ENCODE results near the gene TM7SF3.
"Not testable (repeated sequence)": the region's sequence is repeated elsewhere in the genome, so short reads cannot be mapped to it uniquely, and the experiment has no call there.

Gene TM7SF3

DNA sequence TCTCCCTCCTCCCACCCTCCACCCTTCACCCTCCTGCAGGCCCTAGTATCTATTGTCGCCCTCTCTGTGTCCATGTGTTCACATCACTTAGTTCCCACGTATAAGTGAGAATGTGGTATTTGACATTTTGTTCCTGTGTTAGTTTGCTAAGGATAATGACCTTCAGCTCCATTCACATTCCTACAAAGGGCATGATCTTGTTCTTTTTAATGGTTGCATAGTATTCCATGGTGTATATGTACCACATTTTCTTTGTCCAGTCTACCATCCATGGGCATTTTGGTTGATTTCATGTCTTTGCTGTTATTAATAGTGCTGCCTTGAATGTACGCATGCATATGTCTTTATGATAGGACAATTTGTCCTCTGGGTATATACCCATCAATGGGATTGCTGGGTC, 38.6 kb upstream of the TM7SF3 start:
- no peak for DNase-seq (ENCODE audit: low read depth in 2 of 2)
- H3K4me3 ChIP-seq (replicated peaks in 1 of 2; ENCODE audit: low read depth in 2 of 2, low read length in 2 of 2) = no peak overlapping the region
- TF ChIP-seq, protein P1, sequence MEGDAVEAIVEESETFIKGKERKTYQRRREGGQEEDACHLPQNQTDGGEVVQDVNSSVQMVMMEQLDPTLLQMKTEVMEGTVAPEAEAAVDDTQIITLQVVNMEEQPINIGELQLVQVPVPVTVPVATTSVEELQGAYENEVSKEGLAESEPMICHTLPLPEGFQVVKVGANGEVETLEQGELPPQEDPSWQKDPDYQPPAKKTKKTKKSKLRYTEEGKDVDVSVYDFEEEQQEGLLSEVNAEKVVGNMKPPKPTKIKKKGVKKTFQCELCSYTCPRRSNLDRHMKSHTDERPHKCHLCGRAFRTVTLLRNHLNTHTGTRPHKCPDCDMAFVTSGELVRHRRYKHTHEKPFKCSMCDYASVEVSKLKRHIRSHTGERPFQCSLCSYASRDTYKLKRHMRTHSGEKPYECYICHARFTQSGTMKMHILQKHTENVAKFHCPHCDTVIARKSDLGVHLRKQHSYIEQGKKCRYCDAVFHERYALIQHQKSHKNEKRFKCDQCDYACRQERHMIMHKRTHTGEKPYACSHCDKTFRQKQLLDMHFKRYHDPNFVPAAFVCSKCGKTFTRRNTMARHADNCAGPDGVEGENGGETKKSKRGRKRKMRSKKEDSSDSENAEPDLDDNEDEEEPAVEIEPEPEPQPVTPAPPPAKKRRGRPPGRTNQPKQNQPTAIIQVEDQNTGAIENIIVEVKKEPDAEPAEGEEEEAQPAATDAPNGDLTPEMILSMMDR (IDR thresholded peaks at IDR 0.05; ENCODE audit: low read depth, low read length) = no peak

DNA sequence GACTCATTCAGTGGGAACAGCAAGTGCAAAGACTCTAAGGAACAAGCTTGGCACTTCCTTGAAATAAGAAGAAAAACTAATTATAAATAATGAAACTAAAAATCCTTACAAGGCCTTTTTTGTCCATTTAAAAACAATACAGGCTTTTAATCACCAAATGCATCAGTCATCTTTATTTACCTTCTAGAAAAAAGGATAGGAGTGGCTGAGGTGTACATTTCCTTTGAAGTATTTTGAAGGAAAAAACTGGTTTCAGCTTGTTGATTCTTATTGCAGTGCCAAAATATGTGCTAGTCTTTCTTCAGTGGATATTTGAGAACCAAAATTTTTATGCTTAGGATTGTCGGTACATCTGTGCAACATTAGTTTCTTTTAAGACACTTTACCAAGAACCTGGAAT, 38.0 kb upstream of the TM7SF3 start:
- no peak for DNase-seq (ENCODE audit: low read depth in 2 of 2)
- TF ChIP-seq, protein P1 (IDR thresholded peaks at IDR 0.05; ENCODE audit: low read depth, low read length) = no peak
- H3K4me3 ChIP-seq (replicated peaks in 1 of 2; ENCODE audit: low read depth in 2 of 2, low read length in 2 of 2) = no peak overlapping the region

DNA sequence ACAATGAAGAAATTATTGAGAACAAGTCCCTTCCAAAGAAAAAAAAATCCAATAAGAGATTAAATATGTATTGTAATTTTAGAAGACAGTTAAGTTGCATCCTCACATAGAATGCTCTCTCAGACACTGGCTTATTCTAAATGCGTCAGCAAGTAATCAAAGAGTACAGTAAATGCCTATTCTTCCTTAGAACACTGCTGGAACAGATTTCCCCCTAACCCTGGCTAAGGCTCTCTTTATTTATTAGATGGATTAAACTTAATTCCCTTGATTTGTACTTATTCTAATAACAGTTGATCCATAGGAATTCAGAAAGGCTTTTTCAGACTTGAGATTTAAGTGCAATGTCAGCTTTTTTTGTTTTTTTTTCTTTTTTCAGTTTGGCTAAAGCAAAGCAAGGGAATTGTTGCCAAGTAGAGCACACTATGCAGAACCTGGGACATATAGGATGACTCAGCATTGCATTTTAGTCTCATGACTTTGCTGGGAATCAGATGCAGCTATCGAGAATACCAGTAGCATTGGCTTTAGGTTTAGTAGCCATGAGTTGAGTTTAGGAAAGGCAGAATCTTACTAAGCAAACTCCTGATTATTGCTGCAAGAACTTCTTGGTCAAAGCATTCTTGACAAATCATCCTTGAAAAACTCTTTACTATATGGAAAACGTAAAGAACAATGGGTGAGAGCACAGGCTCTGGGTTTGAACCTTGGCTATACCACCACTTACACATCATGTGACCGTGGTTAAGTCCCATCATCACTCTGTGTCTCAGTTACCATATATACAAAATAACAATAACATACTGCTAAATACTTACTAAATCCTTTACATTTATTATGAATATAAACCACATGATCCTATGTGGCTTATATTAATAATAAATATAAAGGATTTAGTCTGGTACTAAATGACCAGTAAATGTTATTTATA, 34.9 kb upstream of the TM7SF3 start:
- no peak overlapping the region for H3K4me3 ChIP-seq (replicated peaks in 1 of 2; ENCODE audit: low read depth in 2 of 2, low read length in 2 of 2)
- TF ChIP-seq, protein P1 (IDR thresholded peaks at IDR 0.05; ENCODE audit: low read depth, low read length) = no peak
- peak; percentile 85 to 86 for DNase-seq (ENCODE audit: low read depth in 2 of 2)

DNA sequence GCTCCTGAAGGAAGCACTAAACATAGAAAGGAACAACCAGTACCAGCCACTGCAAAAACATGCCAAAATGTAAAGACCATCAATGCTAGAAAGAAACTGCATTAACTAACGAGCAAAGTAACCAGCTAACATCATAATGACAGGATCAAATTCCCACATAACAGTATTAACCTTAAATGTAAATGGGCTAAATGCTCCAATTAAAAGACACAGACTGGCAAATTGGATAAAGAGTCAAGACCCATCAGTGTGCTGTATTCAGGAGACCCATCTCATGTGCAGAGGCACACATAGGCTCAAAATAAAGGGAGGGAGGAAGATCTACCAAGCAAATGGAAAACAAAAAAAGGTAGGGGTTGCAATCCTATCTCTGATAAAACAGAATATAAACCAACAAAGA, 27.8 kb upstream of the TM7SF3 start:
- not testable (repeated sequence) for DNase-seq (ENCODE audit: low read depth in 2 of 2)

DNA sequence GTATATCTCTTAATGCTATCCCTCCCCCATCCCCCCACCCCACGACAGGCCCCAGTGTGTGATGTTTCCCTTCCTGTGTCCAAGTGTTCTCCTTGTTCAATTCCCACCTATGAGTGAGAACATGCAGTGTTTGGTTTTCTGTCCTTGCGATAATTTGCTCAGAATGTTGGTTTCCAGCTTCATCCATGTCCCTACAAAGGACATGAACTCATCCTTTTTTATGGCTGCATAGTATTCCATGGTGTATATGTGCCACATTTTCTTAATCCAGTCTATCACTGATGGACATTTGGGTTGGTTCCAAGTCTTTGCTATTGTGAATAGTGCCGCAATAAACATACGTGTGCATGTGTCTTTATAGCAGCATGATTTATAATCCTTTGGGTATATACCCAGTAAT, 26.5 kb upstream of the TM7SF3 start:
- DNase-seq (ENCODE audit: low read depth in 2 of 2) = not testable (repeated sequence)

More for the DNA sequence above, 27.8 kb upstream of the TM7SF3 start:
- not testable (repeated sequence) for H3K4me3 ChIP-seq (replicated peaks in 1 of 2; ENCODE audit: low read depth in 2 of 2, low read length in 2 of 2)

DNA sequence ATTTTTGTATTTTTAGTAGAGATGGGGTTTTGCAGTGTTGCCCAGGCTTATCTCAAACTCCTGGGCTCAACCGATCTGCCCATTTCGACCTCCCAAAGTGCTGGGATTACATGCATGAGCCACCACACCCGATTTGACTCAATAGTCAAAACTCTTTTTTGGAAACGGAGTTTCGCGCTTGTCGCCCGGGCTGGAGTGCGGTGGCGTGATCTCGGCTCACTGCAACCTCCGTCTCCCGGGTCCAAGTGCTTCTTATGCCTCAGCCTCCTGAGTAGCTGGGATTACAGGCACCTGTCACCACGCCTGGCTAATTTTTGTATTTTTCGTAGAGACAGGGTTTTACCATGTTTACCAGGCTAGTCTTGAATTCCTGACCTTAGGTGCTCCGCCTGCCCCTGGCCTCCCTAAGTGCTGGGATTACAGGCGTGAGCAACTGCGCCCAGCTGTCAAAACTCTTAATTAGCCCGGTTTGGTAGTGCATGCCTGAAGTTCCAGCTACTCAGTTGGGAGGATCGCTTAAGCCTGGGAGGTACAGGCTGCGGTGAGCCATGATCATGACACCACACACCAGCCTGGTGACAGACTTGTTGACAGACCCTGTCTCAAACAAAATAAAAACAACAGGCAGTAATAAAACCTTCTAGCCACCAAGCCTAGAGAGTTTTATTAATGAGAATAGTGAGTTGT, 20.6 kb upstream of the TM7SF3 start:
- no peak for DNase-seq (ENCODE audit: low read depth in 2 of 2)
- TF ChIP-seq, protein P1 (IDR thresholded peaks at IDR 0.05; ENCODE audit: low read depth, low read length) = no peak
- H3K4me3 ChIP-seq (replicated peaks in 1 of 2; ENCODE audit: low read depth in 2 of 2, low read length in 2 of 2) = no peak overlapping the region

More for the DNA sequence above, 26.5 kb upstream of the TM7SF3 start:
- not testable (repeated sequence) for H3K4me3 ChIP-seq (replicated peaks in 1 of 2; ENCODE audit: low read depth in 2 of 2, low read length in 2 of 2)

DNA sequence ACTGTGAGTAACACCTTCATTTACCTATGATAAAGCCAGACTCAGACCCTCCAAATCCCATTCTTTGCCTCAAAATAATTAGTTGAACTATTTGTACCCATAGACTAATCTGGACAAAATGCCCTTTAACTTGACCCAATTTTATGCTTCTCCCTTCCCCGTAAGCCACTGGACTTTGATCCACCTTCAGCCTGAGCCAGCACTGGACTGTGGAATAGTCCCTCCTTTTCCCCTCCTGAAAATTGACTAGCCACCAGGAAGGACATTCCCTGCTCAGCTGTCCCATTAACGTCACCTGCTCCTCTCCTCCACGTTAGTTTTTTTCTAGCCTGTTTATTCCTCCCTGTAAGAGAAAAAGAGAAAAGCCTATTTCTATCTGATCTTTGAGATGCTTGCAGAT, 18.5 kb upstream of the TM7SF3 start:
- H3K4me3 ChIP-seq (replicated peaks in 1 of 2; ENCODE audit: low read depth in 2 of 2, low read length in 2 of 2) = no peak overlapping the region
- TF ChIP-seq, protein P1 (IDR thresholded peaks at IDR 0.05; ENCODE audit: low read depth, low read length) = no peak
- DNase-seq (ENCODE audit: low read depth in 2 of 2) = no peak

Data from cardiac fibroblast (primary cell).